HG03354 (cell line): ENCODE data around the gene CPB2.

Experiments used
- ATAC-seq: cut with Tn5 transposase; IDR thresholded peaks from one replicate; pipeline ENCODE4 v1.9.1; 2021; ENCODE audit warnings: mild to moderate bottlenecking; ENCODE audit not compliant: unreplicated experiment, poor library complexity, severe bottlenecking

Gene CPB2

GRCh38 chr13:46058268-46058667, 46.6 kb downstream of the CPB2 start:
- no peak for ATAC-seq

- no peak for ATAC-seq
Observed at GRCh38 chr13:46057256-46058015, 47.4 kb downstream of the CPB2 start.

- ATAC-seq = no peak
Observed at GRCh38 chr13:46053162-46054012, 51.4 kb downstream of the CPB2 start.

- ATAC-seq = peak; percentile 100
Observed at GRCh38 chr13:46052319-46053161, 52.3 kb downstream of the CPB2 start, which contains the start of gene ZC3H13. Gene ZC3H13 (minus strand): TSS chr13:46052746. CDS start chr13:46045507, 7,239 bp downstream.

GRCh38 chr13:46051968-46052318, 52.9 kb downstream of the CPB2 start:
- ATAC-seq = peak; percentile 6

GRCh38 chr13:46050771-46051170, 54.1 kb downstream of the CPB2 start:
- no peak for ATAC-seq

- ATAC-seq = no peak
Observed at GRCh38 chr13:46045424-46045823, 59.4 kb downstream of the CPB2 start.

GRCh38 chr13:46043647-46044046, 61.2 kb downstream of the CPB2 start:
- ATAC-seq = no peak

GRCh38 chr13:46041419-46041839, 63.4 kb downstream of the CPB2 start:
- no peak for ATAC-seq

GRCh38 chr13:46040763-46041162, 64.1 kb downstream of the CPB2 start:
- ATAC-seq = no peak

GRCh38 chr13:46039411-46040182, 65.2 kb downstream of the CPB2 start:
- ATAC-seq = no peak

GRCh38 chr13:46038296-46038695, 66.5 kb downstream of the CPB2 start:
- no peak for ATAC-seq

GRCh38 chr13:46035066-46035465, 69.8 kb downstream of the CPB2 start:
- ATAC-seq = no peak

- ATAC-seq = no peak
Observed at GRCh38 chr13:46032341-46032740, 72.5 kb downstream of the CPB2 start.

GRCh38 chr13:46031581-46032263, 73.1 kb downstream of the CPB2 start:
- no peak for ATAC-seq

GRCh38 chr13:46025157-46025556, 79.7 kb downstream of the CPB2 start:
- no peak for ATAC-seq

GRCh38 chr13:46022481-46022880, 82.4 kb downstream of the CPB2 start:
- no peak for ATAC-seq

- no peak for ATAC-seq
Observed at GRCh38 chr13:46016216-46016615, 88.6 kb downstream of the CPB2 start.

- ATAC-seq = no peak
Observed at GRCh38 chr13:46015366-46015765, 89.5 kb downstream of the CPB2 start.
